K562 (cell line): Measurements from ENCODE around the gene SOCS6. TPM values are rescaled to one million over a fixed set of nuclear protein-coding genes. Genes with fewer than 3 reads are reported as not detected.

ENCODE experiments used
- ATAC-seq: fragments of 200-7000 bp; cut with Tn5 transposase; 3 replicates; pipeline ENCODE4 v1.9.1; 2020; ENCODE audit warnings: moderate library complexity
- BruUV-seq: library from RNA; stranded (reverse); fragments of 400-500 nt; replicated peaks from 2 replicates; lab custom pipeline; 2021; lab: Mats Ljungman, UMichigan
- CTCF ChIA-PET: fragments of 300-600 bp; formaldehyde crosslinking; extraction: SDS; loops from one replicate; lab custom pipeline; 2021; ENCODE audit warnings: low intra/inter-chr PET ratio; lab: Yijun Ruan, JAX
- POLR2A ChIA-PET: fragments of 300-600, 350-650 bp; sonication (Branson Sonifier 250); formaldehyde crosslinking; extraction: SDS; loops from one replicate; lab custom pipeline; 2021; ENCODE audit warnings: antibody characterized with exemption, inconsistent platforms; lab: Yijun Ruan, JAX
- DNase-seq, 4 experiments: peaks; one replicate each; pipeline versions ENCODE4 v3.0.0 to v3.0.0-alpha.2; 2011 to 2018; ENCODE audit warnings: low spot score in 3 of 4, mixed read lengths in 3 of 4; ENCODE audit errors: extremely low read depth in 1 of 4
- FAIRE-seq: peaks from 2 replicates; lab custom pipeline; 2011; peaks lifted over from hg19 to GRCh38; lab: Jason Lieb, UNC
- H2AFZ ChIP-seq: 2 replicates; pipeline ENCODE4 v1.6.0; 2011; ENCODE audit warnings: low read depth, low read length, control low read depth, inconsistent platforms
- H3K27ac ChIP-seq: fragments of 200-600 bp; 3 replicates; pipeline ENCODE4 v1.8.0; 2011; ENCODE audit warnings: low read depth, mild to moderate bottlenecking, control low read depth, inconsistent platforms, low read length, moderate library complexity, mixed read lengths; ENCODE audit errors: extremely low read depth
- H3K27me3 ChIP-seq, 2 experiments: fragments of 300-600 bp in 1 of 2; 2 replicates in 1 of 2; 3 replicates in 1 of 2; pipeline versions ENCODE4 v1.6.0 to v1.8.0; 2011; ENCODE audit warnings: inconsistent platforms in 2 of 2, low read length in 2 of 2, mild to moderate bottlenecking in 1 of 2, mixed read lengths in 1 of 2, moderate library complexity in 1 of 2; ENCODE audit not compliant: control insufficient read depth in 2 of 2, insufficient read depth in 2 of 2
- H3K36me3 ChIP-seq: fragments of 300-600 bp; 3 replicates; pipeline ENCODE4 v1.8.0; 2011; ENCODE audit warnings: mild to moderate bottlenecking, low read length, inconsistent platforms; ENCODE audit not compliant: control insufficient read depth, insufficient read depth
- H3K4me1 ChIP-seq, 2 experiments: fragments of 200-600 bp in 1 of 2; replicated peaks in 1 of 2; 2 replicates in 1 of 2; 3 replicates in 1 of 2; pipeline versions ENCODE4 v1.5.1 to v1.8.0; 2011; ENCODE audit warnings: inconsistent platforms in 2 of 2, low read length in 2 of 2, mild to moderate bottlenecking in 1 of 2, mixed read lengths in 1 of 2, moderate library complexity in 1 of 2; ENCODE audit not compliant: control insufficient read depth in 2 of 2, insufficient read depth in 2 of 2
- H3K4me2 ChIP-seq: 2 replicates; pipeline ENCODE4 v1.6.1; 2011; ENCODE audit warnings: low read length, control low read depth, inconsistent platforms, mixed read lengths; ENCODE audit not compliant: insufficient read depth
- H3K4me3 ChIP-seq: fragments of 200-600 bp; sonication (generic), shearing (Covaris generic); 2 replicates; pipeline ENCODE4 v1.5.1; 2016; ENCODE audit warnings: control low read depth, inconsistent platforms
- H3K79me2 ChIP-seq: fragments of 200-600 bp; 3 replicates; pipeline ENCODE4 v1.8.0; 2011; ENCODE audit warnings: low read length, inconsistent platforms; ENCODE audit not compliant: control insufficient read depth, insufficient read depth
- H3K9ac ChIP-seq, 2 experiments: 2 replicates each; pipeline versions ENCODE4 v1.6.0 to v1.6.1; 2011; ENCODE audit warnings: low read depth in 2 of 2, low read length in 2 of 2, control low read depth in 1 of 2, inconsistent platforms in 1 of 2, mild to moderate bottlenecking in 1 of 2, mixed read lengths in 1 of 2; ENCODE audit not compliant: insufficient read depth in 1 of 2
- H3K9me1 ChIP-seq: one replicate; pipeline ENCODE4 v1.6.0; 2011; ENCODE audit warnings: inconsistent platforms, mild to moderate bottlenecking, low read length, moderate library complexity; ENCODE audit not compliant: control insufficient read depth, insufficient read depth
- H3K9me3 ChIP-seq: replicated peaks from 2 replicates; pipeline ENCODE4 v1.5.1; 2011; ENCODE audit warnings: low read depth, low read length, inconsistent platforms; ENCODE audit not compliant: control insufficient read depth, insufficient read depth
- H4K20me1 ChIP-seq: replicated peaks from 2 replicates; pipeline ENCODE4 v1.6.1; 2011; ENCODE audit warnings: low read length, inconsistent platforms, mixed read lengths; ENCODE audit not compliant: control insufficient read depth, insufficient read depth
- C11orf30 ChIP-seq: fragments of 450-650 bp; IDR thresholded peaks from 2 replicates; pipeline ENCODE4 v1.6.1; 2016; ENCODE audit warnings: low read depth, mild to moderate bottlenecking
- EP400 ChIP-seq: fragments of 450-650 bp; IDR thresholded peaks from 2 replicates; pipeline ENCODE4 v1.6.1; 2017; ENCODE audit warnings: antibody characterized with exemption, mild to moderate bottlenecking, moderate library complexity
- ERF ChIP-seq: fragments of 450-650 bp; formaldehyde crosslinking; IDR thresholded peaks from 2 replicates; pipeline ENCODE4 v1.4.0; 2020; ENCODE audit warnings: mild to moderate bottlenecking, mixed read lengths
- IFI16 ChIP-seq: fragments of 250-450 bp; sonication (Bioruptor Pico); IDR thresholded peaks from 2 replicates; pipeline ENCODE4 v2.1.2; 2022; ENCODE audit warnings: mild to moderate bottlenecking, inconsistent platforms
- MAX ChIP-seq: sonication (generic); formaldehyde crosslinking; IDR thresholded peaks from 2 replicates; pipeline ENCODE4 v1.9.0; 2022; ENCODE audit warnings: mild to moderate bottlenecking, missing genetic modification reagents
- POLR2G ChIP-seq: fragments of 200-400 bp; formaldehyde crosslinking; IDR thresholded peaks from 2 replicates; pipeline ENCODE4 v1.6.1; 2017; ENCODE audit warnings: low read depth, mild to moderate bottlenecking, antibody characterized with exemption, low read length, moderate library complexity
- RBM39 ChIP-seq: fragments of 200-400 bp; formaldehyde crosslinking; optimal IDR thresholded peaks from 2 replicates; pipeline ENCODE3; 2018; ENCODE audit warnings: low read depth, low read length
- SMC3 ChIP-seq: conservative IDR thresholded peaks from 2 replicates; pipeline ENCODE4 v1.6.1; 2011; ENCODE audit warnings: low read depth, low read length, improper control_type of control experiment; ENCODE audit not compliant: insufficient read depth
- SOX6 ChIP-seq: fragments of 450-650 bp; IDR thresholded peaks from 2 replicates; pipeline ENCODE4 v1.6.1; 2014; ENCODE audit warnings: mild to moderate bottlenecking
- SRF ChIP-seq, 2 experiments: fragments of 250-450, 450-650 bp in 1 of 2; sonication (Bioruptor Pico) in 1 of 2; sonication (generic) in 1 of 2; formaldehyde crosslinking; IDR thresholded peaks; 2 replicates each; pipeline versions ENCODE4 v1.5.0 to v1.5.1; 2020 to 2022; ENCODE audit warnings: mild to moderate bottlenecking in 1 of 2, missing genetic modification reagents in 1 of 2
- TCF7 ChIP-seq: sonication (generic); IDR thresholded peaks from 2 replicates; pipeline ENCODE4 v1.6.1; 2016; ENCODE audit warnings: antibody characterized with exemption, borderline replicate concordance
- XRCC3 ChIP-seq: fragments of 450-650 bp; IDR thresholded peaks from 2 replicates; pipeline ENCODE4 v1.6.1; 2017; ENCODE audit warnings: mild to moderate bottlenecking, moderate library complexity
- ZNF146 ChIP-seq: IDR thresholded peaks from one replicate; pipeline ENCODE4 v1.6.1; 2018; ENCODE audit warnings: missing compliant biosample characterization; ENCODE audit not compliant: unreplicated experiment
- ZNF609 ChIP-seq: sonication (generic); formaldehyde crosslinking; IDR thresholded peaks from 2 replicates; pipeline ENCODE4 v1.8.1; 2023; ENCODE audit warnings: missing genetic modification reagents, mild to moderate bottlenecking, borderline replicate concordance
- WGBS: fragments of 100-300 bp; shearing (Covaris generic); methylation state at CpG from one replicate; pipeline ENCODE4 v1.1.6; 2016; ENCODE audit warnings: low coverage, mixed read lengths; ENCODE audit not compliant: insufficient coverage; ENCODE audit errors: missing lambda C conversion rate; 5-methylcytosine and 5-hydroxymethylcytosine counted together
- in situ Hi-C: fragments of 300-500 bp; cut with MboI; formaldehyde crosslinking; loops from 4 replicates; pipeline ENCODE4 v1.15.0; 2018; ENCODE audit warnings: inconsistent platforms, mixed read lengths
- intact Hi-C: fragments of 100-400 bp; cut with micrococcal nuclease; formaldehyde crosslinking; loops from 2 replicates; pipeline ENCODE4 v1.14.2; 2022
- polyA plus RNA-seq, 8 experiments: library from polyadenylated mRNA; depleted of rRNA in 4 of 8; stranded (reverse) in 5 of 8; unstranded in 3 of 8; fragments of >200 nt; fragmentation: Nextera tagmentation in 2 of 8; fragmentation: Illumina TruSeq in 1 of 8; extraction: Ambion mirVana in 2 of 8; extraction: Trizol in 1 of 8; gene quantifications; 2 replicates each; pipeline versions ENCODE4 v1.2.1 to v1.2.3, GENCODE V29; 2011 to 2014; ENCODE audit warnings: inconsistent platforms in 1 of 8, missing spikeins in 1 of 8
- total RNA-seq, 7 experiments: library from RNA; depleted of rRNA in 6 of 7; stranded (reverse); fragments of >200 nt in 6 of 7; fragmentation: Illumina TruSeq in 2 of 7; extraction: Trizol in 2 of 7; gene quantifications; 2 replicates each; pipeline versions ENCODE4 v1.2.1 to v1.2.3, GENCODE V29; 2011 to 2021; ENCODE audit warnings: low replicate concordance in 1 of 7

Gene SOCS6
- total and polyA plus RNA-seq, 9 of the 15 experiments (the other 6 are each of a cell fraction or from before 2014, with no cell fraction given) = 2.5 to 7.1 (median 5.6) TPM

GRCh38 chr18:70273021-70273420 lies 15.8 kb upstream of the SOCS6 start:
- H3K27me3 ChIP-seq = no peaks in the 10 kb centered on the region
- FAIRE-seq (no peak), ATAC-seq (no peak), DNase-seq (no peak)
- H3K9ac ChIP-seq = no peak overlapping the region
- H3K4me3 ChIP-seq = no peak overlapping the region
- H3K4me1 ChIP-seq = no peaks in the 10 kb centered on the region
- H3K36me3 ChIP-seq = no peaks in the 10 kb centered on the region
- intact Hi-C loops (no loop called here), in situ Hi-C loops (no loop called here)
- H3K27ac ChIP-seq = no peak overlapping the region
- ChIA-PET POLR2A (no interaction called here), CTCF (no interaction called here)
- 25% methylated on average over 1 of the region's 1 CpG for WGBS
- no peak overlapping the region for H2AFZ ChIP-seq
- H4K20me1 ChIP-seq = no peaks in the 10 kb centered on the region
- no peaks in the 10 kb centered on the region for H3K9me1 ChIP-seq
- H3K79me2 ChIP-seq = no peaks in the 10 kb centered on the region
- no peak overlapping the region for H3K4me2 ChIP-seq
- no peak for TF ChIP-seq RBM39
- no peak for TF ChIP-seq POLR2G
- no peak for TF ChIP-seq ZNF609 (CRISPR knock-in tag)
- no peak for TF ChIP-seq EP400
- TF ChIP-seq ERF = no peak
- TF ChIP-seq XRCC3 = no peak
- no peak for TF ChIP-seq TCF7
- no peak for TF ChIP-seq SMC3
- no peak for TF ChIP-seq C11orf30
- no peak for TF ChIP-seq SOX6
- TF ChIP-seq SRF (CRISPR knock-in tag; IDR thresholded peaks at IDR 0.05) = no peak
- no peak for TF ChIP-seq ZNF146 (CRISPR knock-in tag)
- TF ChIP-seq MAX = no peak
- no peak for TF ChIP-seq IFI16 (CRISPR knock-in tag)
- no peaks in the 10 kb centered on the region; the same call in 1 of the 2 replicates for H3K9me3 ChIP-seq
- BruUV-seq = no TSS peak
